PC-3 (cell line): ENCODE measurements around the gene AGAP1. TPM values are rescaled to one million over a fixed set of nuclear protein-coding genes. Genes with fewer than 3 reads are reported as not detected.
A peak's percentile ranks its signal among the peaks of the same experiment; 100 is the strongest.

Source experiments
- ATAC-seq: fragments of 200-7000 bp; cut with Tn5 transposase; 2 replicates; pipeline ENCODE4 v1.9.1; 2020; ENCODE audit warnings: mild to moderate bottlenecking, moderate library complexity
- BruUV-seq: library from RNA; stranded (reverse); fragments of 400-500 nt; replicated peaks from 2 replicates; lab custom pipeline; 2021; lab: Mats Ljungman, UMichigan
- CTCF ChIA-PET: fragments of 300-600 bp; sonication (Branson Sonifier 250); formaldehyde crosslinking; loops from one replicate; lab custom pipeline; 2022; ENCODE audit warnings: antibody characterized with exemption; lab: Charles Lee
- POLR2A ChIA-PET: fragments of 300-600 bp; sonication (Branson Sonifier 250); formaldehyde crosslinking; loops from one replicate; lab custom pipeline; 2022; ENCODE audit warnings: antibody characterized with exemption; ENCODE audit not compliant: unreplicated experiment; lab: Charles Lee
- DNase-seq: peaks from one replicate; pipeline ENCODE4 v3.0.0-alpha.2; 2015
- H2AFZ ChIP-seq: fragments of 300-600 bp; sonication (generic); 2 replicates; pipeline ENCODE4 v1.6.0; 2016; ENCODE audit warnings: antibody characterized with exemption, low read length
- H3F3A ChIP-seq: fragments of 300-600 bp; sonication (generic); one replicate; pipeline ENCODE4 v1.6.0; 2017; ENCODE audit warnings: antibody characterized with exemption, low read length, control low read depth, mild to moderate bottlenecking; ENCODE audit not compliant: unreplicated experiment
- H3K27ac ChIP-seq: fragments of 300-600 bp; sonication (generic); 2 replicates; pipeline ENCODE4 v1.5.1; 2016; ENCODE audit warnings: mild to moderate bottlenecking, low read length
- H3K27me3 ChIP-seq: fragments of 300-600 bp; sonication (generic); 2 replicates; pipeline ENCODE4 v1.6.1; 2016; ENCODE audit warnings: low read length, mixed read lengths
- H3K36me3 ChIP-seq: fragments of 300-600 bp; sonication (generic); 2 replicates; pipeline ENCODE4 v1.6.1; 2016; ENCODE audit warnings: low read depth, mixed run types, low read length, mixed read lengths
- H3K4me1 ChIP-seq: fragments of 300-600 bp; sonication (generic); 2 replicates; pipeline ENCODE4 v1.5.1; 2016; ENCODE audit warnings: low read length; ENCODE audit not compliant: insufficient read depth
- H3K4me2 ChIP-seq: fragments of 300-600 bp; sonication (generic); 2 replicates; pipeline ENCODE4 v1.6.0; 2016; ENCODE audit warnings: low read length
- H3K4me3 ChIP-seq: fragments of 300-600 bp; sonication (generic); 2 replicates; pipeline ENCODE4 v1.5.1; 2016; ENCODE audit warnings: mild to moderate bottlenecking, low read length, mixed read lengths
- H3K79me2 ChIP-seq: fragments of 300-600 bp; sonication (generic); 2 replicates; pipeline ENCODE4 v1.6.1; 2017; ENCODE audit warnings: low read length, mixed read lengths
- H3K9ac ChIP-seq: fragments of 300-600 bp; sonication (generic); 2 replicates; pipeline ENCODE4 v1.6.0; 2016; ENCODE audit warnings: mild to moderate bottlenecking, low read length
- H3K9me2 ChIP-seq: fragments of 300-600 bp; sonication (generic); replicated peaks from 2 replicates; pipeline ENCODE4 v1.6.1; 2016; ENCODE audit warnings: mixed run types, low read length, mixed read lengths
- H3K9me3 ChIP-seq: fragments of 300-600 bp; sonication (generic); 2 replicates; pipeline ENCODE4 v1.6.1; 2016; ENCODE audit warnings: low read length, mixed read lengths
- H4K20me1 ChIP-seq: fragments of 300-600 bp; sonication (generic); 2 replicates; pipeline ENCODE4 v1.6.1; 2016; ENCODE audit warnings: low read length, mixed read lengths
- CTCF ChIP-seq: fragments of 300-600 bp; sonication (generic); conservative IDR thresholded peaks from 2 replicates; pipeline ENCODE4 v1.5.1; 2017; ENCODE audit warnings: antibody characterized with exemption, low read depth, mild to moderate bottlenecking, low read length
- EZH2 ChIP-seq: fragments of 300-600 bp; sonication (generic); IDR thresholded peaks from one replicate; pipeline ENCODE4 v1.6.1; 2017; ENCODE audit warnings: antibody characterized with exemption, mild to moderate bottlenecking, low read length; ENCODE audit not compliant: unreplicated experiment
- EZH2phosphoT487 ChIP-seq: fragments of 300-600 bp; sonication (generic); IDR thresholded peaks from 2 replicates; pipeline ENCODE4 v1.6.1; 2018; ENCODE audit warnings: mild to moderate bottlenecking, antibody characterized with exemption, low read length, borderline replicate concordance
- intact Hi-C: fragments of 100-400 bp; cut with micrococcal nuclease; formaldehyde crosslinking; loops from 2 replicates; pipeline ENCODE4 v1.9.0; 2023
- total RNA-seq: library from RNA; depleted of rRNA; stranded (reverse); fragments of >200 nt; gene quantifications from 2 replicates; pipeline ENCODE4 v1.2.3, GENCODE V29; 2014

The AGAP1 gene
- total RNA-seq, 1 experiment from 2014 or later = 31.0 TPM

GRCh38 chr2:235576337-235576910, 82.6 kb downstream of the AGAP1 start:
- H3K4me1 ChIP-seq = peaks cover 6% of the 10 kb centered on the region
- DNase-seq = peak; percentile 60
- no peak overlapping the region for H3K27ac ChIP-seq
- peaks cover 95% of the 10 kb centered on the region for H3K79me2 ChIP-seq
- H3K9ac ChIP-seq = no peak overlapping the region
- ATAC-seq = peak; percentile 91
- H3K9me2 ChIP-seq = no peaks in the 10 kb centered on the region
- no TSS peak for BruUV-seq
- intact Hi-C loops = no loop called here
- H3K9me3 ChIP-seq = no peaks in the 10 kb centered on the region
- POLR2A ChIA-PET = no interaction called here
- H3K4me2 ChIP-seq = no peak overlapping the region
- H3K36me3 ChIP-seq = no peaks in the 10 kb centered on the region
- H3K4me3 ChIP-seq = no peak overlapping the region
- no peaks in the 10 kb centered on the region for H3K27me3 ChIP-seq
- no peak for TF ChIP-seq EZH2phosphoT487
- no peak for TF ChIP-seq CTCF
- no peak for TF ChIP-seq EZH2
- no peak overlapping the region for H2AFZ ChIP-seq
- CTCF ChIA-PET = no interaction called here
- peaks cover 30% of the 10 kb centered on the region; the same call in 1 of the 2 replicates for H4K20me1 ChIP-seq
- H3F3A ChIP-seq = no peaks in the 10 kb centered on the region

- intact Hi-C loops = no loop called here
Observed at GRCh38 chr2:235577404-235578330, 83.8 kb downstream of the AGAP1 start.

More at GRCh38 chr2:235577404-235578330, 83.8 kb downstream of the AGAP1 start:
- ATAC-seq (no peak), DNase-seq (no peak)
- H3K36me3 ChIP-seq = no peaks in the 10 kb centered on the region
- BruUV-seq = no TSS peak
- H3K27ac ChIP-seq = no peak overlapping the region
- peaks cover 35% of the 10 kb centered on the region; the same call in 1 of the 2 replicates for H4K20me1 ChIP-seq
- no peak overlapping the region for H3K4me2 ChIP-seq
- TF ChIP-seq EZH2phosphoT487 = no peak
- TF ChIP-seq EZH2 = no peak
- no peak for TF ChIP-seq CTCF
- H3K27me3 ChIP-seq = no peaks in the 10 kb centered on the region
- H3K4me1 ChIP-seq = peaks cover 6% of the 10 kb centered on the region
- H3F3A ChIP-seq = no peaks in the 10 kb centered on the region
- no peak overlapping the region for H3K4me3 ChIP-seq
- H3K9ac ChIP-seq = no peak overlapping the region
- no peaks in the 10 kb centered on the region for H3K9me2 ChIP-seq
- H3K9me3 ChIP-seq = no peaks in the 10 kb centered on the region
- H3K79me2 ChIP-seq = peaks cover 95% of the 10 kb centered on the region
- ChIA-PET CTCF (interaction anchor here (0.6 kb wide), 1 partner anchor 144 kb away, joined by 4 read pairs; no protein-coding TSS in a partner anchor), POLR2A (no interaction called here)
- H2AFZ ChIP-seq = no peak overlapping the region
